GM12891 (cell line): ENCODE data around the gene HEPH.

Source experiments
- POLR2A ChIP-seq: IDR thresholded peaks from 2 replicates; pipeline ENCODE4 v1.6.1; 2011; ENCODE audit warnings: low read depth, low read length, control low read depth
- POLR2AphosphoS5 ChIP-seq: IDR thresholded peaks from 2 replicates; pipeline ENCODE4 v1.6.1; 2011; ENCODE audit warnings: low read depth, low read length, control low read depth
- POU2F2 ChIP-seq: IDR thresholded peaks from 2 replicates; pipeline ENCODE4 v1.6.1; 2011; ENCODE audit warnings: low read depth, mild to moderate bottlenecking, control low read depth, low read length, moderate library complexity
- SPI1 ChIP-seq: IDR thresholded peaks from 2 replicates; pipeline ENCODE4 v1.6.1; 2011; ENCODE audit warnings: low read depth, low read length, control low read depth
- TAF1 ChIP-seq: IDR thresholded peaks from 2 replicates; pipeline ENCODE4 v1.6.1; 2011; ENCODE audit warnings: low read depth, low read length, control low read depth

GRCh38 chrX:66150163-66150562 is 13.9 kb upstream of the HEPH start:
- TF ChIP-seq POLR2AphosphoS5 (no peak), POLR2A (no peak), TAF1 (no peak), SPI1 (no peak), POU2F2 (no peak)
